Pancreas (tissue), 10 donors: Measurements from ENCODE around the gene TNPO3. TPM values are rescaled to one million over a fixed set of nuclear protein-coding genes. Genes with fewer than 3 reads are reported as not detected.

ENCODE experiments used
- ATAC-seq, 4 donors: fragments of 200-7000 bp; cut with Tn5 transposase; one replicate each; pipeline versions ENCODE4 v1.8.0 to v1.9.1; 2020; ENCODE audit warnings: mild to moderate bottlenecking in 4 of 4, moderate library complexity in 4 of 4
- DNase-seq, 6 donors: peaks; one replicate each; pipeline ENCODE4 v3.0.0-alpha.2; 2020
- FAIRE-seq: peaks from 2 replicates; lab custom pipeline; 2012; peaks lifted over from hg19 to GRCh38; lab: Jason Lieb, UNC
- H3K27ac ChIP-seq, 4 donors: fragments of 200-600 bp; sonication (generic); 1 replicate in 3 of 4; 2 replicates in 1 of 4; pipeline versions ENCODE4 v1.5.0 to v1.8.0; 2020
- H3K27me3 ChIP-seq, 4 donors: fragments of 200-600 bp; one replicate each; pipeline ENCODE4 v1.8.0; 2021
- H3K36me3 ChIP-seq, 3 donors: fragments of 200-600 bp; sonication (generic) in 1 of 3; one replicate each; pipeline versions ENCODE4 v1.5.0 to v1.8.0; 2020 to 2021
- H3K4me1 ChIP-seq, 3 donors: fragments of 200-600 bp; one replicate each; pipeline ENCODE4 v1.8.0; 2021
- H3K4me3 ChIP-seq, 4 donors: fragments of 200-600 bp; sonication (generic) in 2 of 4; one replicate each; pipeline versions ENCODE4 v1.5.0 to v1.8.0; 2020 to 2021
- H3K9me3 ChIP-seq, 4 donors: fragments of 200-600 bp; one replicate each; pipeline ENCODE4 v1.8.0; 2021
- WGBS, 2 donors: extraction: QIAGEN DNeasy Blood & Tissue Kit; methylation state at CpG; one replicate each; pipeline ENCODE4 v1.1.7; 2013; 5-methylcytosine and 5-hydroxymethylcytosine counted together
- intact Hi-C, 3 donors: fragments of 100-400 bp; cut with DNase I; formaldehyde crosslinking; loops; one replicate each; pipeline versions ENCODE4 v1.11.1 to v1.14.2; 2022
- polyA plus RNA-seq, 2 donors: library from polyadenylated mRNA; stranded (reverse); fragments of 200-250 nt; gene quantifications; one replicate each; pipeline ENCODE4 v1.2.3, GENCODE V29; 2013
- total RNA-seq, 6 donors: library from RNA; stranded (reverse); fragmentation: NEBNext Ultra II Directional in 4 of 6; extraction: Animal tissue kit (Norgen Biotek cat#: 25700) in 4 of 6; gene quantifications; one replicate each; pipeline versions ENCODE4 v1.2.1 to v1.2.4, GENCODE V29; 2021 to 2023
- TF ChIP-seq, protein P1 (sequence below), 4 donors: fragments of 200-600 bp; sonication (generic) in 3 of 4; IDR thresholded peaks; one replicate each; pipeline versions ENCODE4 v1.5.0 to v1.8.0; 2021; ENCODE audit warnings: antibody characterized with exemption in 4 of 4
- donor health status: healthy with polysubstance abuse.
- donor health status: DM: no; HTN: no; CAD: no; lungs with moderate emphysema.
- donor health status: DM: no; HTN: no; CAD: no.
- donor health status: control.
- donor health status: control.
- donor health status: Bipolar disorder and iron deficiency.
- donor health status: DM: yes; HTN: yes; CAD: no.
- donor health status: DM: no; HTN: no; CAD: no.
- donor health status: DM: no; HTN: no; CAD: no.
- donor health status: DM: yes; HTN: yes; CAD: no.

The TNPO3 gene
- total RNA-seq (10 to 100 TPM; 11.9 to 20.7 (median 15.1) TPM), polyA plus RNA-seq (1 to 10 TPM; 6.5 to 9.2 TPM)

DNA sequence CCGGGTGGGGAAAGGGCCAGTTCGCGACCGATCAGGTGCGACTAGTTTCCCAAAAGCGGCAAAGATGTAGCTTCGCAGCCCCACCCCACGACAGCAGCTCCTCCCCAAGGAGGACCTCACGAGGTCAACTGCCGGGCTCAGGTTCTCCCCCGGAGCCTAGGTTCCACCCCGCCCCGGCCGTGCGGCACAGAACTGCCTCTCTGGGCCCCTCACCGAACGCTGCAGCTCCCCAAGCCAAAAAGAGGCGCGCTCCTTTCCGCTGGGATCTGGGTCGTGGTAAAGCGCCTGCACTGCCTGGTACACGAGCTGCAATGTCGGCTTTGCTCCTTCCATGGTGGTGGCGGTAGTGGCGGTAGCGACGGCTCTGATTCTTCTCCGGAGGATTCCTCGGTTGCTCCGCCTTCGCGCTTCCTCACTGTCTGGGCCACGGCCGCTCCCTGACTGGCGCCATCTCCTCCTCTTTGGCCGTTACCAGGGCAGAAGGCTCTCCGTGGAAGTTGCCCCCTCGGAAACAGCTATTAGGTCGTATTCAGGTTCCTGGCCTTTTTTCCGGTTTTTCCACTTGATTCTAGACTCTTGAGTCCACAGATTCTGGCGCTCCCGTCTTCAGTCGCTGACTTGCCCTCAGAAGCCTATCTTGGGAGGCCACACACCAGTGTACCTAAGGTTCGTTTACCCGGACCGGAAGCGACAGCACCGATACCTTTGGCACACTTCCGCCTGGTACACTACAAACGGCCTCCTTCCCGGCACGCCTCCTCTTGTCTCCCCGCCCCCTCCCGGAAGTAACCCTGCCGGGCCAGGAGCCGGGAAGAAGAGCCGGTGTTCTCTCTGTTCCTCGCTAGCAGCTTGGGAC, at the start of gene TNPO3:
Gene TNPO3 (minus strand): TSS at position 674 of the 856 bp plus-strand sequence. CDS start 341 bp downstream, at position 333.
- H3K4me1 ChIP-seq: peaks cover 0 to 19% (median 18%) of the 10 kb centered on the region in 3 donors
- intact Hi-C loops: no loop called here
- H3K27me3 ChIP-seq: no peaks in the 10 kb centered on the region
- H3K36me3 ChIP-seq: no peaks in the 10 kb centered on the region
- no peaks in the 10 kb centered on the region for H3K9me3 ChIP-seq
- H3K27ac ChIP-seq: peak within 1 kb of the TSS; percentile 90 to 99 (median 98)
- ATAC-seq (peak; percentile 96 to 99 (median 98)), FAIRE-seq (no peak), DNase-seq (peak; percentile 91 to 95 (median 92))
- TF ChIP-seq, protein P1, sequence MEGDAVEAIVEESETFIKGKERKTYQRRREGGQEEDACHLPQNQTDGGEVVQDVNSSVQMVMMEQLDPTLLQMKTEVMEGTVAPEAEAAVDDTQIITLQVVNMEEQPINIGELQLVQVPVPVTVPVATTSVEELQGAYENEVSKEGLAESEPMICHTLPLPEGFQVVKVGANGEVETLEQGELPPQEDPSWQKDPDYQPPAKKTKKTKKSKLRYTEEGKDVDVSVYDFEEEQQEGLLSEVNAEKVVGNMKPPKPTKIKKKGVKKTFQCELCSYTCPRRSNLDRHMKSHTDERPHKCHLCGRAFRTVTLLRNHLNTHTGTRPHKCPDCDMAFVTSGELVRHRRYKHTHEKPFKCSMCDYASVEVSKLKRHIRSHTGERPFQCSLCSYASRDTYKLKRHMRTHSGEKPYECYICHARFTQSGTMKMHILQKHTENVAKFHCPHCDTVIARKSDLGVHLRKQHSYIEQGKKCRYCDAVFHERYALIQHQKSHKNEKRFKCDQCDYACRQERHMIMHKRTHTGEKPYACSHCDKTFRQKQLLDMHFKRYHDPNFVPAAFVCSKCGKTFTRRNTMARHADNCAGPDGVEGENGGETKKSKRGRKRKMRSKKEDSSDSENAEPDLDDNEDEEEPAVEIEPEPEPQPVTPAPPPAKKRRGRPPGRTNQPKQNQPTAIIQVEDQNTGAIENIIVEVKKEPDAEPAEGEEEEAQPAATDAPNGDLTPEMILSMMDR (IDR thresholded peaks at IDR 0.05): no peak
- 0 to 1% methylated on average over 55 to 59 of the region's 59 CpGs for WGBS, 2 donors
- H3K4me3 ChIP-seq: peak within 1 kb of the TSS; percentile 55 to 93 (median 81)

DNA sequence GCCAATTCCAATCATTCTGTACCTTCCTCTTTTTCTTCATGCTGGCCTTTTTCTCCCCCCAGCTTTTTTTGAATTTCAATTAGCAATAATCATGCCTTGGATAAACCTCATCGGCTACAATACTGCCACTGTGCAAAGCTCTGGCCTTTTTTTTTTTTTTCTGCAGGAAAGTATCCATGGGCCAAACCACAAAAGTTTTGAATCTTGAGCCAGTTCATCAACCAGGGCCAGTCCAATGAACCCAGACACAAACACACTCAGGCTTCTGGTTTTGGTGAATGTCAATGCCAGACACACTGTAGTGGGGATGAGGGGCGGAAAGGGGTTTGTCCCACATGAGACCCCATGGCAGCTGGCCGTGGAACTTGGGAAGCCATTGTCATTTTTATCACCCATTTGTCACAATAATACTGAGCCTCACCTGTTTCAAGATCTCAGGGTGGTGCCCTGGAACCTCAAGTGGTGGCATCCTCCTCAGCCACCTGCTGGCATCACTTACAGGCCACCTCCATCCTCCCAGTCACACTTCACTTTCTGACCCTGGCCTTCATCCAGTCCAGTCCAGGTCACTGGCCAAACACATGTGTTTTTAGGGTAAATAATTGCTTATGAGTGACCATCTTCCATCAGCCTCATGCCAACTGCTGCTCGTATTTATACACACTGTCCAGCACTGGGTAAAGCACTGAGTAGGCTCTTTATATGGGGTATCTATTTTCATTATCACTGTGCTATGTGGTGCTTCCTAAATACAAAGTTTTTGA, 48.8 kb upstream of the TNPO3 start:
- FAIRE-seq (no peak), ATAC-seq (no peak), DNase-seq (no peak)
- no peaks in the 10 kb centered on the region for H3K36me3 ChIP-seq
- H3K27ac ChIP-seq: peak overlapping the region; percentile 47 to 83 (median 69)
- 88 to 92% methylated on average over 4 of the region's 4 CpGs for WGBS, 2 donors
- H3K4me3 ChIP-seq: no peak overlapping the region
- TF ChIP-seq, protein P1 (IDR thresholded peaks at IDR 0.05): no peak
- H3K4me1 ChIP-seq: peaks cover 27 to 37% (median 34%) of the 10 kb centered on the region in 3 donors
- intact Hi-C loops: no loop called here
- no peaks in the 10 kb centered on the region for H3K27me3 ChIP-seq
- H3K9me3 ChIP-seq: no peaks in the 10 kb centered on the region

DNA sequence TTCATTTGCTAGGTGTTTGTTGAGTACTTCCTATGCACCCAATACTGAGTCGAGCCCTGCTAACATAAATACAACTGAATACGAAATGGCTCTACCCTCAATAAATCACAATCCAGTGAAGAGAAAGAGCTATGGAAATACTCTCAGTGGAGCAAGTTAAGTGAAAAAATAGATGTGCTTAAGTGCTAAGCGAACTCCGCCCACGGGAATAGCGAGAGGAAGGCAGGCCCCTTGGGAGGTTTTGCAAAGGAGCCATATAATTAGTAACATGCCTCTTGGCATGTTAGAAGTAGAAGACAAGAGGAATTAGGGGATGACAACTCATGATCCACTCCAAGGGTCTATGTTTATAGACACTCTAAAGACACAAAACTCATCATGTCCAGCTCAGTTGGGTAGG, 46.8 kb upstream of the TNPO3 start:
- ATAC-seq: no peak
- no peak overlapping the region for H3K4me3 ChIP-seq
- TF ChIP-seq, protein P1 (IDR thresholded peaks at IDR 0.05): no peak
- H3K36me3 ChIP-seq: no peaks in the 10 kb centered on the region
- no peaks in the 10 kb centered on the region for H3K27me3 ChIP-seq
- peak overlapping the region in 3 of 4 donors; percentile 47 to 83 (median 82) for H3K27ac ChIP-seq
- peaks cover 27 to 37% (median 34%) of the 10 kb centered on the region in 3 donors for H3K4me1 ChIP-seq
- no peak for DNase-seq
- no peaks in the 10 kb centered on the region for H3K9me3 ChIP-seq
- no peak for FAIRE-seq
- WGBS, 2 donors: 88 to 91% methylated on average over 6 of the region's 6 CpGs
- intact Hi-C loops: no loop called here

DNA sequence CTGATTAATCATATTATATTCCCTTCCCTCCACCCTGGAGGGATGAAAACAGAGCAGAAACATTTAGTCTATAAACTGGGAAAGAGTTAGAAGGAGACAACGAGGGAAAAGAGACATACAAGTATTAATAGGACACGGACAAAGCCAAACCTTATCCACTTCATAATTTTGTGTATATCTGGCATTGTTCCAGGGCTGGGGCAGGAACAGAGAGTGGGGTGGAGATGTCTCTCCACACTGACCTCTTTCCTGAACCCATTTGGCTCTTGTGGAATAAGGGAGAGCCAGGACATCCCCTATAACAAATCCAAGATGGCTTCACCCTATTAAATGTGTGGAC, 45.9 kb upstream of the TNPO3 start:
- WGBS, 2 donors: 0 to 15% methylated on average over 2 of the region's 2 CpGs
- DNase-seq: no peak
- H3K9me3 ChIP-seq: no peaks in the 10 kb centered on the region
- peaks cover 27 to 37% (median 34%) of the 10 kb centered on the region in 3 donors for H3K4me1 ChIP-seq
- no peaks in the 10 kb centered on the region for H3K36me3 ChIP-seq
- peak overlapping the region; percentile 62 to 83 (median 74) for H3K27ac ChIP-seq
- FAIRE-seq: no peak
- intact Hi-C loops: no loop called here
- H3K4me3 ChIP-seq: no peak overlapping the region
- H3K27me3 ChIP-seq: no peaks in the 10 kb centered on the region
- TF ChIP-seq, protein P1 (IDR thresholded peaks at IDR 0.05): no peak
- peak in 3 of 4 donors; percentile 1 to 3 (median 1) for ATAC-seq
